Fibroblast of skin of left quadriceps (primary cell): ENCODE data around the gene GMEB2.
"Not testable (repeated sequence)": the region's sequence is repeated elsewhere in the genome, so short reads cannot be mapped to it uniquely, and the experiment has no call there.

Experiments used
- DNase-seq, 2 experiments: peaks; one replicate each; pipeline ENCODE4 v3.0.0-alpha.2; 2013; ENCODE audit warnings: low read depth in 2 of 2

The GMEB2 gene

DNA sequence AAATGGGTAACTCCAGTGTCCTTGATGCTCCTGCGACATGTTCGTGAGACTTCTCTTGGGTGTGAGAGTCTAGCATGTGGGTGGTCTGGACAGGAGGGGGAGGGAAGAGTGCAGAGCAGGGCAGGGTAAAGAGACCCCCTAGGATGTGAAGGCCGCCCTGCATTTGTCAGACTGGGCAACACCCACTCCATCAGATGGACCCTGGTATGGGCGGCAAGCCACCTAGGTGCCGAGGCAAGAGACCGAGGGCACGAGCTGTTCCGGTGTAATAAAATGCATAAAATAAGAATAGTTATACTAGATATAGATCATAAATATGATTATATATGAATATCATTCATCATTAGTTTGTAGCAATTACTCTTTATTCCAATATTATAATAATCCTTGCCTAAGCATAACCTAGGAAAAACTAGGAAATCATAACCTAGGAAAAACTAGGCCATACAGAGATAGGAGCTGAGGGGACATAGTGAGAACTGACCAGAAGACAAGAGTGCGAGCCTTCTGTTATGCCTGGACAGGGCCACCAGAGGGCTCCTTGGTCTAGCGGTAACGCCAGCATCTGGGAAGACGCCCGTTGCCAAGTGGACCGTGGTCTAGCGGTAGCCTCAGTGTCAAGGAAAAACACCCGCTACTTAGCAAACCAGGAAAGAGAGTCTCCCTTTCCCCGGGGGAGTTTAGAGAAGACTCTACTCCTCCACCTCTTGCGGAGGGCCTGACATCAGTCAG lies 12.9 kb downstream of the GMEB2 start:
- not testable (repeated sequence) for DNase-seq

DNA sequence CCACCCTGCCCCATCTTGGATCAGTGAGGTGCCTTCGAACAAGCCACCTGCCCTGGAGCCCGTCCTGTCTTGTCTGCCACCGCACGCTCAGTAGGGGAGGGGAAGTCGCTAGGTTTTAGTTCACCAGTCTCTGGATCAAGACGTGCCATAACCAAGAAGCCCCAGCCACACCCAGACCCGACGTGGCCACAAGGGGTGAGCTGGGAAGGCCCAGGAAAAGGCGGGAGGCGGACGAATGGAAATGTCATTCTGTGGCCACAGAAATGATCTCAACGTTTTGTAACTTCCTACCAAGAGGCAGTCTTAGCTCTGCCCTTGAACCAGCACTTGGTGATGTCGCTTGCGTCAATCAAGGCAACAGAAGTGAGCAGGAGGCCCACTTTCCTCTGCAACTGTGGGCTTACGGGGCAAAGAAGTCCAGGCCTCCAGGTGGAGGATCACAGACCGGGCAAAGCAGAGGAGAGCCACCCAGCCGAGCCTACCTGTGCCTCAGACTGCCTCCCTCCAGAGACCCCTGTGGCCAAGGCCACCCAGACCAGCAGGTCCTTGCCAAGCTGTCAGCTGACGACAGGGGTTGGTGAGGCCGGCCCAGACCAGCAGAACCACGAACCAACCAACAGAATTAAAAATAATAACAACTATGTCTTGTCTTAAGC lies 14.5 kb downstream of the GMEB2 start:
- no peak for DNase-seq

DNA sequence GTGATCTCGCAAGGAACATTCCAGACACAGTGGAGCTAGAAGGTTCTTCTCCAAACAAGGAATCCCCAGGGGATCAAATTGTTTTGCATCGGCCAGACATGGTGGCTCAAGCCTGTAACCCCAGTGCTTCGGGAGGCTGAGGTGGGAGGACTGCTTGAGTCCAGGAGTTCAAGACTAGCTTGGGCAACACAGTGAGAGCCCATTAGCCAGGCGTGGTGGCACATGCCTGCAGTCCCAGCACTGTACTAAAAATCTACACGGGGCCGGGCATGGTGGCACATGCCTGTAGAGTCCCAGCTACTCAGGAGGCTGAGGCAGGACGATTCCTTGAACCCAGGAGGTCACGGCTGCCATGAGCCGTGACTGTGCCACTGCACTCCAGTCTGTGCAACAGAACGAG lies 15.3 kb downstream of the GMEB2 start:
- DNase-seq = no peak

DNA sequence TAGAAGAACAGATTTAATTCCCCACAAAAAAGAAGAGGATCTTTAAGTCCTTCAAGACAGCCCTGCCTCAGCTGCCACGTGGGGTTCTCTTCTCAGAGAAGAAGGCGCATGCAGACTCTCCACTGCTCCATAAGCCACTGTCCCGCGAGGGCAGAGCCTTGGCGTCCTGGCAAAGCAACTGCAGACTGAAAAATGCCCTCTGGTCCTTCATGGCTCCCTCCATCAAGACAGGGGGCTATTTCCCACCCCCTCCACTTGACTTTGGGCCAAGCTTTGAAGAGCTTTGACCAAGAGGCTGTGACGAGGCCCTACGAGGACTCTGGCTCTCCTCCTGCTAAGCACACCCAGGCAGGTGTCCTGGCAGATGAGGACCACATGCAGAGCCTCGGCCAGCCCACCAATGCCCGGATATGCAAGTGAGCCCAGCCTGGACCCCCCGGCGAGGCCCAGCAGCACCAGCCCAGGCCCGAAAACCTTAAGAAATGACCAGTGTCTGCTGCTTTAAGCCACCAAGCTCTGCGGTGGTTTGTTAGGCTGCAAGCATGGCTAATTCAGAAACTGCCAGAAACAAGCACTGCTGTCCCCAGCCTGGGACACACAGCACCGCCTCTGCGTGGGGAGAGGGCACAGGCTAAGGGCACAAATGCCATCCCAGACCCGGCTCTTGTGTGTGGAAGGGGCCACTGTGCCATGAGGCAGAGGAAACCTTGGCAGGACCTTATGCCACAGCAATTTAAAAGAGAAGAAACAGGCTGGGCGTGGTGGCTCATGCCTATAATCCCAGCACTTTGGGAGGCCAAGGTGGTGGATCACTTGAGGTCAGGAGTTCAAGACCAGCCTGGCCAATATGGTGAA lies 16.1 kb downstream of the GMEB2 start:
- DNase-seq = no peak

DNA sequence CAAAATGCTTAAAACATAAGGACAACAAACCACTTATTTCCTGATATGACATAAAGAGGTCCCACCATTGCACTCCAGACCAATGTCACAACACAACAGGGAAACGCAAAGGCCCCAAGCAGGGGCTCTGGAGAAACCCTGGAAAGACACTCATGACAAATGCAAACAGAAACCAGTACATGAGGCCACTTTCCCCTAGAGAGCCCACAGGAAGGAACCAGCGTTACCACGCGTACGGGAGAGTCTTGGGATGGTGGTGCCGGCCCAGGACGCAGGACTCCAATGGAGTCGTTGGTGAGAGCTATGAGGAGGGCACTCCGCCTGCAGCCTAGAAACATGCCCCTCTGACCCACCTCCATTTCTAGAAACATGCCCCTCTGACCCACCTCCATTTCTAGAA lies 20.2 kb downstream of the GMEB2 start:
- no peak for DNase-seq

DNA sequence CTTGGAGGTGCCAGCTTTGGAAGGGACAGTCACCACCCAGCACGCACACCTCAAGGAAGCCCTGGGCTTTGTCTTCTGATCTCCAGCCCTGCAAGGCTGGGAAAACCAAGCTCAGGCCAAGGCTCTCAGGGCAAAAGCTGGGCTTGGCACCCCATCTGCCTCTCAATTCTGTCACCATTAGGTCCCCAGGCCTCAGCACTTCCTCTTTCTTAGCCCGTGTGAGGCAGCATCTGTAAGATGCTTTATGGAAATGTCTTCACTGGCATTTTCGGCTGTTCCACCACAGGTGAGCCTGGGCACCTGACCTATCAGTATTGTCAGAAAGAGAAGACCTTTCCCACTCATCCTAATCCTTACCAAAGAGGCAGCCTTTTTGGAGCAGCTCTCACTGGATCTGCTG lies 24.6 kb downstream of the GMEB2 start:
- DNase-seq = no peak

DNA sequence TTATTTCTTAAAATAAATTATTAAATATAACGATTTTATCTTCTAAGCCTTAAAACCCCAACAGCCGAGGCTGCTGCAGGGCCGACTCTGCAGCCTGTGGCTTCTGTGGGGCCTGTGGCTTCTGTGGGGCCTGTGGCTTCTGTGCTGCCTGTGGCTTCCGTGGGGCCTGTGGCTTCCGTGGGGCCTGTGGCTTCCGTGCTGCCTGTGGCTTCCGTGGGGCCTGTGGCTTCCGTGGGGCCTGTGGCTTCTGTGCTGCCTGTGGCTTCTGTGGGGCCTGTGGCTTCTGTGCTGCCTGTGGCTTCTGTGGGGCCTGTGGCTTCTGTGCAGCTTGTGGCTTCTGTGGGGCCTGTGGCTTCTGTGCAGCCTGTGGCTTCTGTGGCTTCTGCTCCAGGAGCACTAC lies 25.2 kb downstream of the GMEB2 start:
- not testable (repeated sequence) for DNase-seq

DNA sequence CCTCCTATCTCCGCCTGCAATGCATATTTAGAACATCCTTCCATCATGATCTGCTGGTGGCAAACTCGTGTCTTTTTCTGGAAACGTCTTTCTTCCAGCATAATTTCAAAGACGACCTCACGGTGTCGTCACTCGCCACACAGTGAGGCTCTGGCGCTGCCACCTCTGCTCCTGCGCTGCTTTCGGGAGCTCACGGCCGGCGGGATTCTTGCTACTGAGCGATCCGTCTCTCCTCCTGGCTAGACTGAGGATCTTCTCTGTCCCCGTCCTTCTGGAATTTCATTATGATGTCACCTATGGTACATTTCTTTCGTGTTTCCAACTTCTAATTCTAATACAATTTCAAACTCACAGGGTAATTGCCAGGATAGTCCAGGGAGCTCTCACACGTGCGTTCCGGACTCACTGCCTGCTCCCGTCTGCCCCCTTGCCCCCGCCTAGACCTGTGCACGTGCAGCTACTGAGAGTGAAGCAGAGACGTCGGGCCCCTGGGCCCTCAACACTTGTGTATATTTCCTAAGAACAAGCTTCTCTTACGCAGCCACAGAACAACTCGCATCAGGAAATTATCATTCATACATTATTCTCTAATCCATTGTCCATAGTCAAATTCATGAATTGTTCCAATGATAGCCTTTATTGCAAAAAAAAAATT lies 27.4 kb downstream of the GMEB2 start:
- DNase-seq = no peak

DNA sequence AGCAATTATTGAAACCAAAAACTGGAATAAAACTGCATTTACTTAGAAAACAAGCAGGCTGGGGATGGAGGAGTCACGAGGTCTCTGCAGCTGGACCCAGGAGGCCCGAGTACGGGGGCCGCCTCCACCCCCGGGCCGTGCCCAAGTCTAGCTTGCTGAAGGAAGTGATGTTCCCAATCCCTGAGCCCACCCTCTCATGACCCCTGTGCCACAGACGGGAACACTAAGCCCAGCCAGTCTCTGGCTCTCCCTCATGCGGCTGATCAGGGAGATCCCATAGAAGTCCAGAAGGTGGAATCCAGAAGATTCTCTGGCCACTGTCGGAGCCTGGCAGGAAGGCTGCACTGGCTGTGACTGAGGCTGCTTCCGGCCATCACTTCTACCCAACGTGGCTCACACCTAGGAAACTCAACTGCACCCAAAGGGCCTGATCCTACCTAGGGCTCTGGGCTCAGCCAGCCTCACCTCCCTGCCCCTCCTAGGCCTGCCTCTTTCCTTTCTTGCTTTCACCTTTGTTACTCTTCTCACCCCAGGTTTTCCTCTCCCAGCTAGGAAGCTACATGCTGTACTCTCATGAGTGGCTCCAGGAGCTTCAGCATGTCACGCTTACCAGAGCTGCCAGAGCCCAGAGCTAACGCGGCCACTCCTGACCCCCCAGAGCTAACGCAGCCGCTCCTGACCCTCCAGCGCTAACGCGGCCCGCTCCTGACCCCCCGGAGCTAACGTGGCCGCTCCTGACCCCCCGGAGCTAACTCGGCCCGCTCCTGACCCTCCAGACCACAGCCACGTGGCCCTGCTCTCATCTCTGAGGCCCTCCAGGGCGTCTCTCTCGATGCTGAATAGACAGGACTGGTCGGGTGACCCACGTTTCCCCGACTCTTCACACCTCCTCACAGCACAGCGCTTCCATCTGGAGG lies 28.2 kb downstream of the GMEB2 start:
- DNase-seq = no peak

DNA sequence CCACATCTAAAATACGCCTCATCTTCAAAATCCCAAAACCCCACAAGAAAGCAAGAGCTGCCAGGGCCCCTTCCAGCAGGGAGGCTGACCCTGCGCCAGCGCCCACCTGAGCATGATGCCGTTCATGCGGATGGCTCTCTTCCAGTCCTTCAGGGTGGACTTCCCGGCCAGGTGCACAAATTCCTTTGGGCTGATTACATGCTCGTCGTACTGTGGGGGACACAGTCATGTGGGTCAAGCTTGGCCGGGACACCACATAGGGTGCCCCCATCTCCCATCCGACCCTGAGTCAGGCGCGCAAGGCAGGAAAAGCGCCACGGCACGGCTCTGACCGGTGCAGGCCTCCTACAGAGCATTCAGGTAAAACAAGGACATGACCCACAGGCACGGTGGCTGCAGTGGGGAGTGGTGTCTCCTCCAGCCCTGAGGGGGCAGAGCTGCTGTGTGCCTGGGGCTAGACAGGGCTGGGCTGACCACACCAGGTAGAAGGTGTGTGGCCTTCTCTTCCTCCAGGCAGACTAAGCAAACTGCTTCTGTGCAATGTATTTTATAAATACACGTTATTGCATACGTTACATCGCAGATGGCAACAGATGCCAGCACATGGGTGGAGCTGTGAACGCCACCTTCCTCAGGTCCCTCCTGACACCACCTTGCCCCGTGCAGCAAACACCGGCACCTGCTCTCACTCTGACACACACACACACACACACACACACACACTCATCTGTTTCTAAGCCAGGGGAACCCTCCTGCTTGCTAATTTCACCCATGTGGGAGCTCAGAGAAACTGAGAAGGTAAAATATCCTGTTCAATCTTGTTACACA lies 29.0 kb downstream of the GMEB2 start:
- no peak for DNase-seq

DNA sequence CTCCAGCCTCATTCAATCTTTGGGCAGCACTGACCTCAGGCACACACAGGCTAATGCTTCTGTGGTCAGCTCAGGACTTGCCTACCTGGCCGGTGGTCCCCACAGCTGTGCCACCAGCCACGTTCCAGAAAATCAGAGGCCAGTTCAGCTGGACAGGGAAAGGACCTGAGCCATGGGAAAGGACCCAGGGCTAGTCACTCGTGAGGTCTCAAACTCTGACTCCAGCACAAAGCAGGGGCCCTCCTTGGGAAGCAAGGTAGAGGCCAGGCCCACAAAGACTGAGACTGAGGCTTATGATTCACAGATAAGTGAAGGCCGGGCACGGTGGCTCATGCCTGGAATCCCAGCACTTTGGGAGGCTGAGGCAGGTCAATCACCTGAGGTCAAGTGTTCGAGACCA lies 30.5 kb downstream of the GMEB2 start:
- no peak for DNase-seq

DNA sequence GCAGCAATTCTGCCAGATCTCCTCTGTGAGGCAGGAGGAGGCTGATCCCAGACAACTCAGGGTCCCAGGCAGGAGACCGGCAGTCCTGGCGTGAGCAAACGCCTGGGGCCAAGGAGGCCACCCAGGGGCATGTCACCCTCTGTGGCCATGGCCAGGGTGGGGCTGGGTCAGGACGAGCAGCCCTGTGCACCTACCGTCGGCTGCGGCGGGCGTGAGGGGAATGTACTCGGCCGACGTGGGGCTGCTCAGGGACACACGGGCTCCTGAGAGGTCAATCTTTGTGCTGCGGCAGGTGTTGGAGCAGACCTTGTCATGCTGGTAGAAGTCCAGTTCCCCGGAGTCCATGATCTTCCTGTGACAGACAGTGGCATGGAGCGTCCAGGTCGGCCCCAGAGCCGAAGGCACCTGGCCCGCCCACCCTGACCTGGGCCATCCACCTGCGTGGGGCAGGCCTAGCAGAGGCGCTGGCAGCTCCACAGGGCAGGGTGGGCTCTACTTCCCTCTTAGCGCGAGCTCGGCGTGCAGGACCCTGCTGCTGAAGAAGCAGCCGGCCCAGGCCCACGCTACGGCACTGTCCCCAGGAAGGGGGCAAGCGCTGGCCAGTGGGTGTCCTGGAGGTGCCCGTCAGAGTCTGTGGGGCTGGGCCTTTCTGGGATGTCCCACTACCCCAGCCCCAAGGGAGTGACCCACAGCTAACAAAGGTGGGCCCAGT lies 31.3 kb downstream of the GMEB2 start:
- no peak for DNase-seq

DNA sequence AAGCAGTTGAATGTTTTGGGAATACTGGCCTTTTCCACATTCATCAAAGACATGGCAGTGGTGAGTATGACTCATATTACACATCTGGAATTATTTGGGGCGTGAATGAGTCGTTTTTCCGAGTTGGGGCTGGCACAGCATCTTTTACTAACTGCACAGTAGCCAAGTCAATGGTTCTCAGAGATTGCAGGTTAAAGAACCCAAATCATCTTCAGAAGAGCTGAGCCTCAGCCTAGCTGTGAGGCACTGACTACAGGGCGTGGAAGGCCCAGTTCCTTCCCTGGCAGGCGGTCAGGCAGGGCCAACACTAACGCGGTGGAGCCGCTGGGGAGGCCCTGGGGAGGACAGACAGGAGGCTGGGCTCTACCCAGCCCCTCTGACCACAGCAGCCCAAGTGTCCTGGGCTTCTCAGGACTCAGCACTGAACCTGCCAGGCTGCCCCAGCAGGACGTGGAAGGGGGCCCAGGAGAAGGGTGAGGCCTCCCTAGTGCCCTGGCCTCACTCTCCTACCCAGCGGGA lies 32.8 kb downstream of the GMEB2 start:
- DNase-seq = peak; percentile 42 to 49

DNA sequence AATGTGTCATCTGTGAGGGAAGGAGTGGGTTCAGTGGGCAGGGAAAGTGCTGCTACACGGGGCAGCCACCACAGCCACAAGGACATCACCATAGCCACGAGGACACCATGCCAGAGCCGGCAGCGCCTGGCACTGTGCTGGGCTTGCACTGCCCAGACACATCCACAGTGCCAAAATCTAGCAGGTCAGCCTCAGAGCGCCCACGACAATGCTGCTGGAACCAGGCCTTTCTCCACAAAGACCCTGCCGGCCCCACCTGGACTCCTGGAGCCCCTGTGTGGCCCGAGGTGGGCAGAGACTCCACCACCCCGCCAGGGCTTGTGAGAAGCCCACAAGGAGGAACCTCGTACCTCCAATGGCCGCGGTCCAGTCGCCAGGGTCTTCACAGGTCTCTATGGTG lies 34.2 kb downstream of the GMEB2 start:
- no peak for DNase-seq

DNA sequence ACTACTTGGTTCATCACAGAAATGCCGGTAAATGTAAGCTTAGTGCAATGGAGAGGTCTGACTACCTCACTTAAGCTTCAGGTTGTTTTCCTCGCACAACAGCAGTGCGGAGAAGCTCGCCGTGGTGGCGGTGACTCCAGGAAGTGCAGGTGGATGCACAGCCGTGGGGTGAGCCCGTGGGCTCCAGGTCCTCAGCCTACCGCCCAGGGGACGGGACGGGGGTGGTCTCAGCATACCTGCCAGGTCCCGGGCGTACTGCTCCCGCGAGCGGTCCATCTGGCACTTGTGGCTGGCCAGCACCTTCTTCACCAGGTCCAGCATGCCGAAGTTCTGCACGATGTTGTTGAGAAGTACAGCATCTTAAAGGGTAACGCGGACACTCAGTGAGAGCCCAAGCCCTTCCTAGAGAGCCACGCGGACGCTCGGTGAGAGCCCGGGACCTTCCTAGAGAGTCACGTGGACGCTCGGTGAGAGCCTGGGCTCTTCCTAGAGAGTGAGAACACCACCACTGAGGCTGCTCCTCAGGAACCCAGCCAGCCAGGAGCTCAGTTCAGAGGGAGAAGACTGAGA lies 35.0 kb downstream of the GMEB2 start:
- no peak for DNase-seq

DNA sequence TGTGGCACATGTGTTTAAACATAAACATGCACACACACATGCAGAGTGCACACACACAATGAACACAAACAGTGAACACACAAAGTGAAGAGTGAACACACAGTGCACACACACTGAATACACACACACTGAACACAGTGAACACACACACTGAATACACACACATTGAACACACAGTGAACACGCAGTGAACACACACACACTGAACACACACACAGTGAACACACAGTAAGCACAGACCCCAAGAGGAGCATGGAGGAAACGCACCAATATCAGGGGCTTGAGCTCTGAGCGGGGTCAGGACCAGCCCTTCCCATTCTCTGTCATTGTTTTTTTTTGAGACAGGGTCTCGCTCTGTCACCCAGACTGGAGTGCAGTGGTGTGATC lies 35.8 kb downstream of the GMEB2 start:
- DNase-seq = no peak

DNA sequence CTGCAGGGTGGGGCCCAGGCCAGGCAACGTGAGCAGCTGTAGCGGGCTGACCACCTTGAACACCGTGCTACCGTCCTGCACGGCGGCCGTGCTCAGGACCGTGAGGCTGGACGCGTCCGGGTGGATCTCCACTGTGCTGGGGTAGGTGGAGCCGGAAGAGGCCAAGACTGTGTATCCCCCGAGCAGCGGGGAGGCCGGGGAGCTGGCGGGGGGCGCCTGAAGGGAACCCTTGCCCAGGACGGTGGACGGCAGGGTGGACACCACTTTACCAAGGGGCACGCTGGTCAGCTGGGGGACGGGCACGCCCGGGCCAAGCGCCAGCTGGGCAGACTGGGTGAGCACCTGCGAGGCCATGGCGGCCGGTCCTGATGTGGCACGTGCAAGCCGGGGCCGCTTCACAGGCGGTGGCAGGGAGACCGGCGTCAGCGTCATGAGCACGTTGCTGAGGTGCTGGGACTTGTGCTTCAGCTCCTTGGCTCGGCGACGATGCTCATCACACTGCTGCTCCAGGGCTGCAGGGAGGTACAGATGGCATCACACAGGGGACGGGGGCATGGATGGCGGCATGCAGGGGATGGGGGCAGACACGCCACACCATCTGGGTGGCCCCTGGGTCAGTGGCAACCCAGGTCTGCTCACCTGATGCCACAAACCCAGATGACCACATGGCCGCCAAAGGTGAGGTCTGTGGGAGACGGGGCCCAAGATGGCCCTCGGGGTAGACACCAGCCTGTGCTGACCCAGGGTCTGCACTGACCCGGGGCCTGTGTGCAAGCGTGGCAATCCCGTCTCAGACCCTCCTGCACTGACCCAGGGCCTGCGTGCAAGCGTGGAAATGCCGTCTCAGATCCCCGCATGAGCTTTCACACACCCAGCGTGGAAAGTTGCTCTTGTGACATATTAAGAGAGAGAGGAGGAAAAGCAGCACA lies 36.4 kb downstream of the GMEB2 start:
- no peak for DNase-seq
